Measurements from ENCODE around the gene KCNC3.

DNA sequence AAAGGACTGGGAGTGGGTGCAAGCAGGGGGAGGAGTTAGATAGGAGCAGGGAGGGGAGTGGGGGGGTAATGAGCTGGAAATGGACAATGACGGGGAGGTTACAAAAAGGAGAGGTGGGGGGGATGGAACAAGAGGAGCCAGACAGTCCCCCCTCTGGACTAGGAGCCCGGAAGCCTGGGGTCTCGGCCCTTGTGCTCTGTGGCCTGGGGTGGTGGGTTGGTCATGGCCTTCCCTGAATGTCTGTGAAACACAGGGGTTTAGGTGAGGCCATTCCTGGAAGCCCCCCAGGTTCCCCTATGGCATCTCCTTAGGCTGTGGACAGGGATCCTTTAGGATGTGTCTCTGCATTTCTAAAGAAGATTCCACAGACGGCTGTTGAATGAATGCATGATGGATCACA lies 12.1 kb downstream of the KCNC3 start:
- TF ChIP-seq, protein P1, sequence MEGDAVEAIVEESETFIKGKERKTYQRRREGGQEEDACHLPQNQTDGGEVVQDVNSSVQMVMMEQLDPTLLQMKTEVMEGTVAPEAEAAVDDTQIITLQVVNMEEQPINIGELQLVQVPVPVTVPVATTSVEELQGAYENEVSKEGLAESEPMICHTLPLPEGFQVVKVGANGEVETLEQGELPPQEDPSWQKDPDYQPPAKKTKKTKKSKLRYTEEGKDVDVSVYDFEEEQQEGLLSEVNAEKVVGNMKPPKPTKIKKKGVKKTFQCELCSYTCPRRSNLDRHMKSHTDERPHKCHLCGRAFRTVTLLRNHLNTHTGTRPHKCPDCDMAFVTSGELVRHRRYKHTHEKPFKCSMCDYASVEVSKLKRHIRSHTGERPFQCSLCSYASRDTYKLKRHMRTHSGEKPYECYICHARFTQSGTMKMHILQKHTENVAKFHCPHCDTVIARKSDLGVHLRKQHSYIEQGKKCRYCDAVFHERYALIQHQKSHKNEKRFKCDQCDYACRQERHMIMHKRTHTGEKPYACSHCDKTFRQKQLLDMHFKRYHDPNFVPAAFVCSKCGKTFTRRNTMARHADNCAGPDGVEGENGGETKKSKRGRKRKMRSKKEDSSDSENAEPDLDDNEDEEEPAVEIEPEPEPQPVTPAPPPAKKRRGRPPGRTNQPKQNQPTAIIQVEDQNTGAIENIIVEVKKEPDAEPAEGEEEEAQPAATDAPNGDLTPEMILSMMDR (IDR thresholded peaks at IDR 0.05), result no peak
- no peak for TF ChIP-seq POLR2AphosphoS5 (IDR thresholded peaks at IDR 0.05)

Data from suprapubic skin (tissue), 3 donors.